Activated T-helper 1 cell treated with anti-CD3 and anti-CD28 coated beads, Interleukin-12 subunit alpha, Interleukin-12 subunit beta, Interleukin-2, Interleukin-4 antibody, amounts not matched to agents 30 ng/mL and 10 ng/mL and 1 ng/mL, durations not matched to agents 14 hours and 24 hours and 36 hours (primary cell): Measurements from ENCODE around the gene LTB. TPM values are rescaled to one million over a fixed set of nuclear protein-coding genes. Genes with fewer than 3 reads are reported as not detected.

Experiments
- DNase-seq: peaks from one replicate; pipeline ENCODE4 v3.0.0; 2021; ENCODE audit warnings: low spot score
- H3K27ac Mint-ChIP-seq: one replicate; pipeline ENCODE4 v1.8.0; 2021; ENCODE audit warnings: mild to moderate bottlenecking, mixed read lengths
- H3K27me3 Mint-ChIP-seq: one replicate; pipeline ENCODE4 v1.8.0; 2022; ENCODE audit warnings: mild to moderate bottlenecking, moderate library complexity, mixed read lengths; ENCODE audit not compliant: insufficient read depth
- H3K36me3 Mint-ChIP-seq: one replicate; pipeline ENCODE4 v1.8.0; 2021; ENCODE audit warnings: low read depth, mixed read lengths
- H3K4me1 Mint-ChIP-seq: one replicate; pipeline ENCODE4 v1.8.0; 2021; ENCODE audit warnings: low read depth, mixed read lengths
- H3K4me3 Mint-ChIP-seq: one replicate; pipeline ENCODE4 v1.8.0; 2021; ENCODE audit warnings: mild to moderate bottlenecking, moderate library complexity, mixed read lengths
- H3K9me3 Mint-ChIP-seq: one replicate; pipeline ENCODE4 v1.8.0; 2021; ENCODE audit warnings: mixed read lengths
- intact Hi-C: fragments of 100-400 bp; cut with micrococcal nuclease; formaldehyde crosslinking; loops from one replicate; pipeline ENCODE4 v1.15.1; 2024
- total RNA-seq: library from RNA; stranded (reverse); gene quantifications from 2 replicates; pipeline ENCODE4 v1.2.3, GENCODE V29; 2022

LTB gene
- total RNA-seq, 1 donor from 2014 or later, result 277 TPM

DNA sequence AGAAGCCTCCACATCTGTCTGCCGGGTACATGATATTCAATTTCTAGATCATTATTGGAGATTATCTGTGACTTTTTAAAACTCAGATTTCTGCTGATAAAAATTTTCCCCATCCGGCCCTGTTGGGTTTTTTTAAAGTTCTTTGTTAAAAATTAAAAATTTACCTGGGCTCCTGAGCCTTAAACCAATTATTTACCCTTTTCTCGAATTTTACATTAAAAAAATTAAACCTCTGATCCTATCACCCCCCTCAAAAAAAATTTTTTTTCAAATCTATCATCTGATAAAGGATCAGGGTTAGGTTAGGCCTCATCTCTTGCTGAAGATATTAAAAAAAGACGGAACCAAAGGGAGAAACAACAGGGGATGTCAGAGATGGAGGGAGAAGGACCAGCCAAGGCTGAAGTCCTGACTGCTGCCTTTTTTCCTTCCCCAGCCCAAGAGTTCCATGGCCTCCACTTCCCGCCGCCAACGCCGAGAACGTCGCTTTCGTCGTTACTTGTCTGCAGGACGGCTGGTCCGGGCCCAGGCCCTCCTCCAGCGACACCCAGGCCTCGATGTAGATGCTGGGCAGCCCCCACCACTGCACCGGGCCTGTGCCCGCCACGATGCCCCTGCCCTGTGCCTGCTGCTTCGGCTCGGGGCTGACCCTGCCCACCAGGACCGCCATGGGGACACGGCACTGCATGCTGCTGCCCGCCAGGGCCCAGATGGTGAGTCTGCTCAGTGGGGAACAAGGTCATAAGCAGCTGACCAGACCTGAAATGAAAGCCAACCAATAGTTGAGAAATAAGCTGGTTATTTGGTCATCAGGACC lies 34.3 kb downstream of the LTB start:
- no peak for DNase-seq
- no peaks in the 10 kb centered on the region for H3K9me3 Mint-ChIP-seq
- peak overlapping the region; percentile 82 for H3K27ac Mint-ChIP-seq
- peaks cover 8% of the 10 kb centered on the region for H3K36me3 Mint-ChIP-seq
- peaks cover 40% of the 10 kb centered on the region for H3K4me1 Mint-ChIP-seq
- H3K27me3 Mint-ChIP-seq, result peaks cover 3% of the 10 kb centered on the region
- intact Hi-C loops, result loop anchor here (1.0 to 10.0 kb wide), 11 partner anchors 10 to 647 kb away; partner anchors contain the start of genes ABHD16A, BAG6, EHMT2 and NELFE
- H3K4me3 Mint-ChIP-seq, result peak overlapping the region; percentile 87

- Mint-ChIP-seq H3K36me3 (peaks cover 8% of the 10 kb centered on the region), H3K4me1 (peaks cover 36% of the 10 kb centered on the region), H3K27me3 (peaks cover 3% of the 10 kb centered on the region), H3K9me3 (no peaks in the 10 kb centered on the region), H3K27ac (peak within 1 kb of the TSS; percentile 82), H3K4me3 (peak within 1 kb of the TSS; percentile 87)
- DNase-seq, result peak; percentile 88
- intact Hi-C loops, result loop anchor here (1.0 to 10.0 kb wide), 13 partner anchors 11 to 648 kb away; partner anchors contain the start of genes ABHD16A, BAG6, EHMT2 and NELFE
Measured at GRCh38 chr6:31546958-31547726, 35.1 kb downstream of the LTB start, which contains the start of gene NFKBIL1. NFKBIL1 (plus strand) TSS chr6:31547608; CDS start chr6:31547695, 87 bp downstream.

- Mint-ChIP-seq H3K9me3 (no peaks in the 10 kb centered on the region), H3K4me3 (peak within 1 kb of the TSS; percentile 87), H3K4me1 (peaks cover 32% of the 10 kb centered on the region), H3K27ac (peak within 1 kb of the TSS; percentile 82), H3K36me3 (peaks cover 7% of the 10 kb centered on the region), H3K27me3 (peaks cover 3% of the 10 kb centered on the region)
- DNase-seq, result peak; percentile 87
- intact Hi-C loops, result loop anchor here (1.0 to 10.0 kb wide), 5 partner anchors 52 to 408 kb away; partner anchors contain the start of genes EHMT2, NELFE and SKIC2
Measured at GRCh38 chr6:31546339-31546957, 35.8 kb downstream of the LTB start, which contains the start of gene ATP6V1G2. ATP6V1G2 (minus strand) TSS chr6:31546608; CDS start chr6:31546559, 49 bp downstream.

GRCh38 chr6:31545291-31545690 lies 36.9 kb downstream of the LTB start:
- Mint-ChIP-seq H3K27ac (no peak overlapping the region), H3K4me1 (peaks cover 33% of the 10 kb centered on the region), H3K27me3 (peaks cover 3% of the 10 kb centered on the region), H3K36me3 (peaks cover 13% of the 10 kb centered on the region), H3K4me3 (no peak overlapping the region), H3K9me3 (no peaks in the 10 kb centered on the region)
- no peak for DNase-seq
- intact Hi-C loops, result loop anchor here (10.0 kb wide), 1 partner anchor 410 kb away; the partner anchor contains the start of genes NELFE and SKIC2

GRCh38 chr6:31544676-31545075 lies 37.5 kb downstream of the LTB start:
- Mint-ChIP-seq H3K9me3 (no peaks in the 10 kb centered on the region), H3K27me3 (peaks cover 3% of the 10 kb centered on the region), H3K4me3 (no peak overlapping the region), H3K4me1 (peaks cover 39% of the 10 kb centered on the region), H3K36me3 (peaks cover 16% of the 10 kb centered on the region), H3K27ac (no peak overlapping the region)
- DNase-seq, result no peak
- intact Hi-C loops, result loop anchor here (5.0 to 10.0 kb wide), 2 partner anchors 387 to 410 kb away; partner anchors contain the start of genes CCHCR1, NELFE, SKIC2 and TCF19

DNA sequence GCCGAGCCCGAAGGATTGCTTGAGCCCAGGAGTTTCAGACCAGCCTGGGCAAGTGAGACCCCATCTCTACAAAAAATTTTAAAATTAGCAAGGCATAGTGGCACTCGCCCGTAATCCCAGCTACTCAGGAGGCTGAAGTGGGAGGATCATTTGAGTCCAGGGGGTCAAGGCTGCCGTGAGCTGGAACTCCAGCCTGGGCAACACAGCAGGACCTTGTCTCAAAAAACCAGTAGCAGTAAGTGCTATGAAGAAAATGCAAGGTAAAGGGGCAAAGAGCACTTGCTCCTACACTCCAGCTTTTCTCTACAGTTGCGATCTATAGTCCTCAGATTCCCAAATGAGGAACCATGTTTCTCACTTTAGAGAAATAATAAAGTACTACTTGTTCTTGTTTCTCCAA lies 38.6 kb downstream of the LTB start:
- H3K27me3 Mint-ChIP-seq, result peaks cover 3% of the 10 kb centered on the region
- H3K36me3 Mint-ChIP-seq, result peaks cover 27% of the 10 kb centered on the region

DNA sequence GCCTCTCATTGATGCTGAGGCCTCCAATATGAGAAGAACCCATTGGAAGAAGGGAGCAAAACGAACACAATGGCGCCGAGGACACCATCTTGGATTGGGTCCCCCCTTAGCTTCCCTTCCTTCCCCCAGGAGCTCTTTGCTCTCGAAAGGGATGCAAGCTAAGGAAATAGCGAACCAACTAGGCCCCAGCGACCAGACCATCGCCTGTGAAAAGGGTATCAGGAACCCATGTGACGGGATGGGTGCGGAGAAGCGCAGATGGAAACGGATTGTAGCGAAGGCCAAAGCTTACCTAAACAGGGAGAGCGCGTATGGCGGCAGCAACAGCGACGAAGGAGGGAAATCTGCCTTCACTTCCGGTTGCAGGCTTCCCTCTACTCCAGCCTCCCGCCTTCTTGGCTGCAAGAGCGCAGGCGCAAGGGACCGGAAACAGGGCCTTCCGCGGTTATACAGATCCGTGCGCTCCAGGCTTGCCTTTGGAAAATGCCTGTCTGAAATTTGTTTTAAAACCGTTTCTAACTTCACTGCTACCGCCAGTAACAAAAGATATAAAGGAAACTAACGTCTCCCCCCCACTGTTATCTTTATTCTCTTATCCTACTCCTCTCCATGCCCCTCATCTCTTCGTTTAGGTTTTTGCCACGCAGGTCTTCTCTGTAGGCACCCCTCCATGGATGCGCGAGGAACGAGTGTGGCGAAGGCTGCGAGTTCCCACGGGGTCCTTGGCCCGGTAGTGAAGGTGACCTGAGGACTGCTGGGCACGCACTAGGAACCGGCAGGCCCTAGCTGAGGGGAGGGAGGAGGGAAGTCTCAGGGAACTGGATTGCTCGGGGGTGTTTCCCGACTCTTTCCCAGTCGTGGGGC lies 40.3 kb downstream of the LTB start, which contains the start of gene DDX39B:
Gene DDX39B (minus strand): TSS at position 346 of the 864 bp plus-strand sequence. CDS start 1,471 bp downstream, outside the sequence.
- Mint-ChIP-seq H3K4me1 (peaks cover 41% of the 10 kb centered on the region), H3K9me3 (no peaks in the 10 kb centered on the region), H3K27ac (peak within 1 kb of the TSS; percentile 97), H3K27me3 (peaks cover 3% of the 10 kb centered on the region), H3K4me3 (peak within 1 kb of the TSS; percentile 100), H3K36me3 (peaks cover 36% of the 10 kb centered on the region)
- intact Hi-C loops, result loop anchor here (1.0 to 10.0 kb wide), 7 partner anchors 38 to 413 kb away; partner anchors contain the start of genes BAG6, CCHCR1, NELFE and PRRC2A
- peak; percentile 92 for DNase-seq

More for the DNA sequence above, 38.6 kb downstream of the LTB start:
- no peak for DNase-seq
- Mint-ChIP-seq H3K9me3 (no peaks in the 10 kb centered on the region), H3K4me3 (no peak overlapping the region), H3K27ac (no peak overlapping the region), H3K4me1 (peaks cover 43% of the 10 kb centered on the region)
- intact Hi-C loops, result loop anchor here (5.0 to 10.0 kb wide), 2 partner anchors 386 to 411 kb away; partner anchors contain the start of genes CCHCR1, NELFE, SKIC2 and TCF19

GRCh38 chr6:31541059-31541657 lies 41.1 kb downstream of the LTB start:
- peaks cover 43% of the 10 kb centered on the region for H3K36me3 Mint-ChIP-seq
- intact Hi-C loops, result loop anchor here (1.0 to 10.0 kb wide), 4 partner anchors 47 to 414 kb away; partner anchors contain the start of genes CCHCR1, NELFE, SKIC2 and TCF19
- H3K27ac Mint-ChIP-seq, result peak overlapping the region; percentile 97
- peaks cover 41% of the 10 kb centered on the region for H3K4me1 Mint-ChIP-seq
- H3K9me3 Mint-ChIP-seq, result no peaks in the 10 kb centered on the region
- H3K27me3 Mint-ChIP-seq, result peaks cover 3% of the 10 kb centered on the region
- peak overlapping the region; percentile 100 for H3K4me3 Mint-ChIP-seq
- peak; percentile 54 for DNase-seq

DNA sequence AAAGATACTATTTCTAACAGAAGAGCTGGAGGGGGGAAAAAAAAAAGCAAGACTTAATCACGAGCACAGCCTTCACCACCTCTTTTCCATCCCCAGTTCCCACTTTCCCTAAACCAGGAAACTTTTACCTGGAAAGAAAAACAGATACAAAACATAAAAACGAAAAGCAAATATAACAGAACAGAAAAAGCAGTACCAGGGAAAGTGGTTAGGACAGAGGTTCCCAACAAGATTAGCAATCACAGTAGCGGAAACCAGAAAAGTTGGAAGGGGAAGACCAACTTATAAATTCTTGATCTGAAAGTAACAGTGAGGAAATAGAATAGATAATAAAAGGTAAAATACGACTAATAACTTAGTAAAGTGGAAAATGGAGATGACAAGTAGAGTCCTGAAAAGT lies 41.6 kb downstream of the LTB start:
- intact Hi-C loops, result loop anchor here (1.0 to 10.0 kb wide), 4 partner anchors 46 to 414 kb away; partner anchors contain the start of genes CCHCR1, NELFE, SKIC2 and TCF19
- H3K9me3 Mint-ChIP-seq, result no peaks in the 10 kb centered on the region
- H3K4me3 Mint-ChIP-seq, result peak overlapping the region; percentile 100
- peaks cover 2% of the 10 kb centered on the region for H3K27me3 Mint-ChIP-seq
- H3K4me1 Mint-ChIP-seq, result peaks cover 41% of the 10 kb centered on the region
- DNase-seq, result no peak
- peak overlapping the region; percentile 97 for H3K27ac Mint-ChIP-seq
- peaks cover 48% of the 10 kb centered on the region for H3K36me3 Mint-ChIP-seq

DNA sequence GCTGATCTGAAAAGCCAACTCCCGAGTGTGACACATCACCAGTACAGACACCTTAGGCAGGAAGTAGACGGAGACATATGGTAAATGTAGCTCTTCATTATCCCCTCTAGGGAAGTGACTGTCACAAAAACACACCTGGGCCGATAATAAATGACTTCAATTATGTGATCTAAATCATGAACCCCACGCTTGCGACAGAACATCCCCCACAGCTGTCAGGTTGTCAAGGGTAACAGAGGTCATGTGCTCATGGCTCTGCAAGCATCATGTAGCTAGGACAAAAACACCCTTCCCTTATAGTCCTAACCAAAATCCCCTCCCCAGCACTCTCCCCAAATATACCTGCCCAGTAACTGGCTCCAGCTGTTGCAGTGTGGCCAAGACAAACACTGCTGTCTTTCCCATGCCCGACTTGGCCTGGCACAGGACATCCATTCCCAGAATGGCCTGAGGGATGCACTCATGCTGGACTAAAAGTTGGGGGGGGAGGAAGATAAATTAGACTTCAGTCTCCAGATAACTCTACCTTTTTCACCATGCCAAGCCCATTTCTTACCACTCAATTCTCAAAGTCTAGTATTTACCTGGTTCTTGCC lies 43.3 kb downstream of the LTB start:
- Mint-ChIP-seq H3K4me1 (peaks cover 41% of the 10 kb centered on the region), H3K36me3 (peaks cover 65% of the 10 kb centered on the region), H3K27me3 (no peaks in the 10 kb centered on the region), H3K4me3 (peak overlapping the region; percentile 100), H3K9me3 (no peaks in the 10 kb centered on the region), H3K27ac (peak overlapping the region; percentile 31)
- intact Hi-C loops, result no loop called here
- no peak for DNase-seq
